GM12878 (cell line): ENCODE measurements around the gene FIGNL2. TPM values are rescaled to one million over a fixed set of nuclear protein-coding genes. Genes with fewer than 3 reads are reported as not detected.
A peak's percentile ranks its signal among the peaks of the same experiment; 100 is the strongest.

ENCODE experiments used
- ATAC-seq: fragments of 200-7000 bp; cut with Tn5 transposase; 3 replicates; pipeline ENCODE4 v1.9.1; 2020; ENCODE audit warnings: mild to moderate bottlenecking, moderate library complexity
- BruUV-seq: library from RNA; stranded (reverse); fragments of 400-500 nt; replicated peaks from 2 replicates; lab custom pipeline; 2021; lab: Mats Ljungman, UMichigan
- CTCF ChIA-PET: fragments of 300-600 bp; sonication (Branson Sonifier 250); formaldehyde crosslinking; extraction: SDS; loops from one replicate; lab custom pipeline; 2021; ENCODE audit warnings: inconsistent platforms; lab: Yijun Ruan, JAX
- POLR2A ChIA-PET: fragments of 350-600 bp; formaldehyde crosslinking; extraction: SDS; loops from one replicate; lab custom pipeline; 2021; ENCODE audit warnings: inconsistent platforms; lab: Charles Lee
- RAD21 ChIA-PET: fragments of 300-600 bp; sonication (Branson Sonifier 250); formaldehyde crosslinking; loops from one replicate; lab custom pipeline; 2023; ENCODE audit warnings: antibody characterized with exemption; ENCODE audit not compliant: unreplicated experiment; lab: Charles Lee
- SMC1A ChIA-PET: fragments of 300-600 bp; sonication (Branson Sonifier 250); formaldehyde crosslinking; loops from one replicate; lab custom pipeline; 2023; ENCODE audit not compliant: unreplicated experiment, uncharacterized antibody; lab: Charles Lee
- DNase-seq: peaks from one replicate; pipeline ENCODE4 v3.0.0-alpha.2; 2011; ENCODE audit warnings: low read depth, low spot score
- FAIRE-seq: peaks from 3 replicates; lab custom pipeline; 2011; peaks lifted over from hg19 to GRCh38; lab: Jason Lieb, UNC
- H2AFZ ChIP-seq: 2 replicates; pipeline ENCODE4 v1.6.0; 2011; ENCODE audit warnings: low read depth, low read length, control low read depth; ENCODE audit not compliant: control insufficient read depth
- H3K27ac ChIP-seq: 2 replicates; pipeline ENCODE4 v1.5.1; 2011; ENCODE audit warnings: control low read depth; ENCODE audit not compliant: control insufficient read depth, insufficient read depth
- H3K27me3 ChIP-seq, 2 experiments: replicated peaks in 1 of 2; 2 replicates each; pipeline versions ENCODE4 v1.6.0 to v1.6.1; 2011; ENCODE audit warnings: low read length in 1 of 2; ENCODE audit not compliant: control insufficient read depth in 2 of 2, insufficient read depth in 2 of 2
- H3K36me3 ChIP-seq, 2 experiments: 2 replicates each; pipeline ENCODE4 v1.5.1; 2011; ENCODE audit warnings: low read length in 1 of 2; ENCODE audit not compliant: control insufficient read depth in 2 of 2, insufficient read depth in 2 of 2
- H3K4me1 ChIP-seq: 2 replicates; pipeline ENCODE4 v1.6.1; 2011; ENCODE audit warnings: mild to moderate bottlenecking, low read length, moderate library complexity, mixed read lengths; ENCODE audit not compliant: control insufficient read depth, insufficient read depth
- H3K4me2 ChIP-seq: 2 replicates; pipeline ENCODE4 v1.6.0; 2011; ENCODE audit warnings: control low read depth; ENCODE audit not compliant: control insufficient read depth, insufficient read depth
- H3K4me3 ChIP-seq: fragments of 200-600 bp; sonication (generic); 2 replicates; pipeline ENCODE4 v1.5.1; 2016
- H3K79me2 ChIP-seq: 2 replicates; pipeline ENCODE4 v1.6.0; 2011; ENCODE audit warnings: low read length; ENCODE audit not compliant: control insufficient read depth, insufficient read depth
- H3K9ac ChIP-seq: 2 replicates; pipeline ENCODE4 v1.8.0; 2011; ENCODE audit warnings: low read length, control low read depth, mixed read lengths; ENCODE audit not compliant: control insufficient read depth, insufficient read depth
- H3K9me3 ChIP-seq: replicated peaks from 3 replicates; pipeline ENCODE4 v1.5.1; 2011; ENCODE audit warnings: mild to moderate bottlenecking, low read length; ENCODE audit not compliant: control insufficient read depth, insufficient read depth
- H4K20me1 ChIP-seq: 2 replicates; pipeline ENCODE4 v1.6.0; 2011; ENCODE audit not compliant: control insufficient read depth, insufficient read depth
- EGR1 ChIP-seq, 2 experiments: IDR thresholded peaks; 1 replicate in 1 of 2; 2 replicates in 1 of 2; pipeline ENCODE4 v1.6.1; 2011 to 2012; ENCODE audit warnings: low read depth in 2 of 2, low read length in 2 of 2, borderline replicate concordance in 1 of 2, mild to moderate bottlenecking in 1 of 2, moderate library complexity in 1 of 2
- POLR2A ChIP-seq: IDR thresholded peaks from 2 replicates; pipeline ENCODE4 v1.6.1; 2011; ENCODE audit warnings: low read depth, mild to moderate bottlenecking, low read length
- RUNX3 ChIP-seq: IDR thresholded peaks from 2 replicates; pipeline ENCODE4 v1.6.1; 2012; ENCODE audit warnings: low read length, inconsistent platforms
- WGBS: methylation state at CpG from one replicate; pipeline ENCODE4 v1.1.6; 2016; ENCODE audit warnings: low lambda C conversion rate; ENCODE audit not compliant: insufficient replicate concordance, insufficient coverage; ENCODE audit errors: missing lambda C conversion rate; 5-methylcytosine and 5-hydroxymethylcytosine counted together
- in situ Hi-C: fragments of 300-500 bp; cut with MboI; formaldehyde crosslinking; loops from 9 replicates; pipeline ENCODE4 v1.14.3; 2018; ENCODE audit warnings: mixed read lengths
- intact Hi-C: fragments of 100-400 bp; cut with micrococcal nuclease; formaldehyde crosslinking; loops from one replicate; pipeline ENCODE4 v1.14.2; 2022; ENCODE audit not compliant: unreplicated experiment
- polyA plus RNA-seq, 11 experiments: library from polyadenylated mRNA; depleted of rRNA in 4 of 11; unstranded in 6 of 11; stranded (reverse) in 5 of 11; fragments of >200 nt; fragmentation: Nextera tagmentation in 4 of 11; fragmentation: Illumina TruSeq in 1 of 11; extraction: Ambion mirVana in 4 of 11; extraction: Trizol in 1 of 11; gene quantifications; 1 replicate in 1 of 11; 2 replicates in 10 of 11; pipeline versions ENCODE4 v1.2.1 to v1.2.3, GENCODE V29; 2011 to 2016; ENCODE audit warnings: inconsistent platforms in 2 of 11, missing spikeins in 2 of 11, low read depth in 1 of 11
- total RNA-seq, 4 experiments: library from RNA; depleted of rRNA in 3 of 4; stranded (reverse); fragments of >200 nt in 3 of 4; fragmentation: Illumina TruSeq in 1 of 4; extraction: Trizol in 1 of 4; gene quantifications; 2 replicates each; pipeline versions ENCODE4 v1.2.1 to v1.2.3, GENCODE V29; 2013 to 2021

Gene FIGNL2
- total and polyA plus RNA-seq, 10 of the 15 experiments (the other 5 are each of a cell fraction or from before 2014, with no cell fraction given), result not detected

DNA sequence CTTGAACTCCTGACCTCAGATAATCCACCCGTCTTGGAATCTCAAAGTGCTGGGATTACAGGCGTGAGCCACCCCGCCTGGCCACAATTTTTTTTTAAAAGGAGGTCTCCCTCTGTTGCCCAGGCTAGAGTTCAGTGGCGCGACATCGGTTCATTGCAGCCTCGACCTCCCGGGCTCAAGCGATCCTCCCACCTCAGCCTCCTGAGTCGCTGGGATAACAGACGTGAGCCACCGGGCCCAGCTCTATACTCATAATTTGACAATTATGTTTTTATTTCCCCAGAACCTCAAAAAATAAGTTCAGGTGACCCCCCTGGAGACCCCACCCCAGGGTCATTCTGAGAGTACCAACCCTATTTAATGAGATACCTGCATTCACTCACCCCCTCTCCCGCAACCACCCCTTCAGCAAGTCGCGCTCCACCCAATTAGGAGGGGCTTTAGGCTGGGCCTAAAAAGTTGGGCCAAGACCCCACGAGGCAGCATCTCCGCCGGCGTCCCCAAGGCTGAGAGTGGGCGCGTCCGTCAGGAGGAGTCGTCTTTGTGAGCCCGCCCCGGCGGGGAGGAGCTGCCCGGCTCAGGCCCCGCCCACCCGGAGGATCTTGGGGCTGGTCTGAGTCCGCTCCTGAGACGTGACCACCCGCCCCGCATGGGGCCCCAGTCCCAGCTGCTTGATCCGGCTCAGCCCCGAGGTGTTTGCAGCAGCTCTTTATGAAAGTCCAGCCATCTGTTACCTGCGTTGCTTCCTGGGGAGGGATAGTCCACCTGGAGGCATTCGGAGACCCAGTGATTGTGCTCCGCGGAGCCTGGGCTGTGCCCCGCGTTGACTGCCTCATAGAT lies 39.2 kb upstream of the FIGNL2 start, which contains the start of gene ANKRD33 (continued):
- TF ChIP-seq EGR1 (IDR thresholded peaks at IDR 0.05; ENCODE audit: borderline replicate concordance in 1 of 2, low read depth in 2 of 2, low read length in 2 of 2), result no peak

DNA sequence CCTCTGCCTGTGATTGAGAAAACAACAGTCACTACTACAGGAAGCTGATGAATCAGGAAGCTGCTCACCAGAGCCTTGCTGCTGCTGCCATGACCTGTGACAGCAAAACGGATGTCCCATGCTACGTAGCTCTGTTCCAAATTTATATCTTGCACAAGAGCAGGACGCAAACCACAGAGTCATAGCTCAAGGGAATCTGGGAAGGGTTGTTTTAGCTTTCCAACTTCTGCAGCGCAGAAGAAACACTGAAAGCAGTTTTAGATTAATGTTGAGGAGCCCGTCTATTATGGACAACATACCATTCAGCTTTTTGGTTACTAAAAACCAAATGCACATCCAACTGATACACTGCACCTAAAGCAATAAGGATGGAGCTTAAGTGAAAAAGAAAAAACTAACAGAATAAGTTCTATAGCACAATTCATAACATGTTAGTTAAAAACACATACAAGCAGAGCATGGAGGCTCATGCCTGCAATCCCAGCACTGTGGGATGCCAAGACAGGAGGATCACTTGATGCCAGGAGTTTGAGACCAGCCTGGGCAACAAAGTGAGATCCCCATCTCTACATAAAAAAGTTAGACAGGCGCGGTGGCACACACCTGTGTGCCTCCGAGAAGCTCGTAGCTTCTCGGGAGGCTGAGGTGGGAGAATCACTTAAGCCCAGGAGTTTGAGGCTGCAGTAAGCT lies 37.6 kb upstream of the FIGNL2 start:
- no peak for DNase-seq
- intact Hi-C loops, result no loop called here
- BruUV-seq, result no TSS peak
- TF ChIP-seq POLR2A (peak; percentile 41; the same call in 1 of the 2 replicates), RUNX3 (no peak)
- Histone ChIP-seq H2AFZ (peak overlapping the region; percentile 90), H3K36me3 (no peaks in the 10 kb centered on the region), H3K79me2 (no peaks in the 10 kb centered on the region), H3K9ac (no peak overlapping the region), H3K4me2 (peak overlapping the region; percentile 30), H3K4me3 (no peak overlapping the region), H3K9me3 (no peaks in the 10 kb centered on the region; the same call in 2 of the 3 replicates), H3K27me3 (no peaks in the 10 kb centered on the region), H3K4me1 (no peaks in the 10 kb centered on the region), H3K27ac (no peak overlapping the region), H4K20me1 (no peaks in the 10 kb centered on the region)
- ATAC-seq, result 0 out of 3 replicates have a peak, but pooled peaks have one; percentile 38
- ChIA-PET SMC1A (interaction anchor here (0.6 to 1.0 kb wide), 2 partner anchors 392 to 447 kb away, joined by 3 read pairs; no protein-coding TSS in a partner anchor), RAD21 (no interaction called here), CTCF (interaction anchor here (0.5 to 2.3 kb wide), 3 partner anchors 11 to 510 kb away, joined by 3 to 14 read pairs (median 4); no protein-coding TSS in a partner anchor), POLR2A (no interaction called here)
- no peak for FAIRE-seq
- in situ Hi-C loops, result no loop called here
- WGBS, result 43% methylated on average over 10 of the region's 10 CpGs
